ENCODE results near the gene OTOP3.
"Not testable (repeated sequence)": the region's sequence is repeated elsewhere in the genome, so short reads cannot be mapped to it uniquely, and the experiment has no call there.

Gene OTOP3

DNA sequence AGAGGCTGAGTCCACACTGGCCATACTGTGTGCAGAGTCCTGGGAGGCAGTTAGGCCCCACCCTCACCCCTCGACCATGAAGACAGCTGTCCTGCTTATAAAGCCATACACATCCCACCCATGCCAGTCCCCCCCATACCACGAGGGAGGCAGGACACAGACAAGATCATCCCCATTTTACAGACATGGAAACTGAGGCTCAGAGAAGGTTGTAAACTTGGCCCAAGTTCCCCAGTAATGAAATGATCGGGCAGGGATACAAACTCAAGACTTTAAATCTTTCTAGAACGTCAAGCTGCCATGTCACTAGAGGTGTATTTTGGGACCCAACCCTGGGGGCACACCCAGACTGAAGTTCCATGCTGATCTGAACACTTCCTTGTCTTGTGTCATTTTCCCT is 20.4 kb downstream of the OTOP3 start:
- FAIRE-seq (no peak), DNase-seq (ENCODE audit: insufficient read length) (no peak)
- TF ChIP-seq TAF1 (IDR thresholded peaks at IDR 0.05; ENCODE audit: borderline replicate concordance, low read depth, low read length) (no peak), POLR2A (IDR thresholded peaks at IDR 0.05; ENCODE audit: low read depth, low read length) (no peak), POLR2AphosphoS5 (IDR thresholded peaks at IDR 0.05; ENCODE audit: low read depth, low read length) (no peak)

DNA sequence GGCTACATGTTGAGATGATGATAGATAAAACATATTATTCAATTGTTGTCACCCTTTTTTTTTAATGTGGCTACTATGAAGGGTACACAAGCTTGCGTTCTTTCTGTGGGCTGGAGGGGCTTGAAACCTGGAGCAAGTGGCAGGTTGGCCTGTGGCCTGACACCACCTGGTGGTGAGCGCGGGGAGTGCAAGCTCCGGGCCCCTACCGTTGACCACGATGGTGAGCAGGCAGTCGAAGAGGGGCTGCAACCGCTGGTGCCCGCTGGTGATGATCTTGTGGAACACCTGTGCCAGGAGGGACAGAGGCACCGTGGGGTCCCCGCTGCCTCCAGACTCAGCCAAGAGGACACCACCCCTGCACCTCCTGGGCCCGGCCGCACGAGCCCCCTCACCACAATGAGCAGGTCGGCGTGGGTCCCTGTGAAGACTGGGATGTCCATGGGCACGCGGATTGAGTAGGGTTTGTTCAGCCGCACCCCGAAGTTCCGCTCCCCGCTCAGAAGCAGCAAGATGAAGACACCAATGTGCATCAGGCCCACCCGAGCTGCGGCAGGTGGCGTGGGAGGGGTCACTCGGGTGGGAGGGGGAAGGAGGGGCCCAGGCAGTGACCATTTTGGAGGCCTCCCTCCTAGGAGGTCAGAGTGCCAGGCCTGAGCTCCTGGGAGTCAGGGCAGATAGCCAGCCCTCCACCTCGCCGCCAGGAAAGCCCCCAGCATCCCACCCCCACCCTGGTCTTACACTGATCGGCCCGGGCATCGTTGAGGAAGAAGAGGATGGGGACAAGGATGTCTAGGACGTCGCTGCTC is 22.4 kb downstream of the OTOP3 start:
- DNase-seq (ENCODE audit: insufficient read length) (peak; percentile 85), FAIRE-seq (peak; percentile 89)

DNA sequence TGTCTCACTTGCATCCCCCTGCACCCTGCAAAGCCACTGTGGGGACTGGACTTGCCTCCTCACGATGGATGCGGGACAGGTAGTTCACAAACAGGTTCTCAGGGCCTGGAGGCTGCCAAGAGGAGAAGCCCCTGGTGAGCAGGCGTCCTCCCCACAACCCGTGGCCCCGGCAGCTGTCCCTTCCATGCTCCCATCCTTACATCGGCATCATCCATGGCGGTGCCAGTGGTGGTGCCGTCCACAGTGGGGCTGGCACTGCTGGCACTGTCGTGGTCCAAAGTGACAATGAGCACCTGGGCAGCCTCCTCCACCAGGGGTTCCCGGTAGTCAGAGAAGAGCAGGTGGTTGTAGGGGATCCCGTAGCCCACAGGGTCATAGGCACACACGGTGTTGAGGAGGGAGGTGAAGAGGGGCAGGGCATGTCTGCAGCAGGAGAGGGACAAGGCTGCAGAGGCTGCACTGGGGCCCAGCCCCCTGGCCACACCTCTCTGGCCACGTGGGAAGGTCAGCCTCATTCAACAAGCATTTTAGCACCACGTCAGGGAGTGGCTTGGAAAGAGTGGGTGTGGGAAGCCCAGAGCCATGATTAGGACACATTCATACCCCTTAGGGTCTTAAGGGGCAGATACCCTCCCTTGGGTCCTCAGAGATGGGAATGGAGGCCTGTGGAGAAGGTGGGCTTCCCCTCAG is 24.3 kb downstream of the OTOP3 start:
- TF ChIP-seq POLR2A (IDR thresholded peaks at IDR 0.05; ENCODE audit: low read depth, low read length): no peak
- TF ChIP-seq POLR2AphosphoS5 (IDR thresholded peaks at IDR 0.05; ENCODE audit: low read depth, low read length): no peak
- TF ChIP-seq TAF1 (IDR thresholded peaks at IDR 0.05; ENCODE audit: borderline replicate concordance, low read depth, low read length): no peak
- no peak for FAIRE-seq
- no peak for DNase-seq (ENCODE audit: insufficient read length)

More for the DNA sequence above, 22.4 kb downstream of the OTOP3 start:
- TF ChIP-seq TAF1 (IDR thresholded peaks at IDR 0.05; ENCODE audit: borderline replicate concordance, low read depth, low read length): no peak
- no peak for TF ChIP-seq POLR2AphosphoS5 (IDR thresholded peaks at IDR 0.05; ENCODE audit: low read depth, low read length)
- TF ChIP-seq POLR2A (IDR thresholded peaks at IDR 0.05; ENCODE audit: low read depth, low read length): no peak

DNA sequence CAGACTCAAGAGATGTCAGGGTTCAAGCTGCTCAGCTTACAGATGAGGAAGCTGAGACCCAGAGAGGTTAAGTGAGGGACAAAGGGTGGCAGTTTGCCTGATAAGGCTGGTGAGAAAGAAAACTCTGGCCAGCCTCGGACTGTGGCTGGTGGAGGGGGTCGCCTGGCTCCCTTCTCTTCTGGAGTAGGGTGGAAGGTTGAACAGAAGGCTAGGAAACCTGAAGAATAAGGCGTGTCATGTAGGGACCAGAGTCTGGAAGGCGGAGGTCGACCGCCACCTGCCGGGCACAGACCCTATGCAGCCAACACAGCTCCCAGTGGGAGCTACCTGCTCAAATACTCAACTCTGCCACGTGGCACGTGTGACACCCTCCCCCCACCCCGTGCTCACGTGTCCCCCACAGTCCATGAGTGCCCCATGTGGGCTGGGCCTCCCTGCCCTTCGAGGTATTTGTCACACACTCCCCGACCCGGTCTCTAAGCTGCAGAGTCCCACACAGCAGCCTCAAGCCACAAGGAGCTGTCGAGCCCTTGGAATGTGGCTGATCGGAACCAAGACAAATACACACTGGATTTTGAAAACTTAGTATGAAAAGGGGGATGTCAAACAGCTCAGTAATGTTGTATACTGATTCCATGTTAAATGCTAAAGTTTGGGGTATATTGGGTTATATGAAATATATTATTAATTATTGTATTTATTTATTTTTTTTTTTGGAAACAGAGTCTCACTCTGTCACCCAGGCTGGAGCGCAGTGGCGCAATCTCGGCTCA is 25.1 kb downstream of the OTOP3 start:
- no peak for TF ChIP-seq TAF1 (IDR thresholded peaks at IDR 0.05; ENCODE audit: borderline replicate concordance, low read depth, low read length)
- TF ChIP-seq POLR2AphosphoS5 (IDR thresholded peaks at IDR 0.05; ENCODE audit: low read depth, low read length): no peak
- no peak for TF ChIP-seq POLR2A (IDR thresholded peaks at IDR 0.05; ENCODE audit: low read depth, low read length)
- peak; percentile 93 for FAIRE-seq
- DNase-seq (ENCODE audit: insufficient read length): peak; percentile 69

DNA sequence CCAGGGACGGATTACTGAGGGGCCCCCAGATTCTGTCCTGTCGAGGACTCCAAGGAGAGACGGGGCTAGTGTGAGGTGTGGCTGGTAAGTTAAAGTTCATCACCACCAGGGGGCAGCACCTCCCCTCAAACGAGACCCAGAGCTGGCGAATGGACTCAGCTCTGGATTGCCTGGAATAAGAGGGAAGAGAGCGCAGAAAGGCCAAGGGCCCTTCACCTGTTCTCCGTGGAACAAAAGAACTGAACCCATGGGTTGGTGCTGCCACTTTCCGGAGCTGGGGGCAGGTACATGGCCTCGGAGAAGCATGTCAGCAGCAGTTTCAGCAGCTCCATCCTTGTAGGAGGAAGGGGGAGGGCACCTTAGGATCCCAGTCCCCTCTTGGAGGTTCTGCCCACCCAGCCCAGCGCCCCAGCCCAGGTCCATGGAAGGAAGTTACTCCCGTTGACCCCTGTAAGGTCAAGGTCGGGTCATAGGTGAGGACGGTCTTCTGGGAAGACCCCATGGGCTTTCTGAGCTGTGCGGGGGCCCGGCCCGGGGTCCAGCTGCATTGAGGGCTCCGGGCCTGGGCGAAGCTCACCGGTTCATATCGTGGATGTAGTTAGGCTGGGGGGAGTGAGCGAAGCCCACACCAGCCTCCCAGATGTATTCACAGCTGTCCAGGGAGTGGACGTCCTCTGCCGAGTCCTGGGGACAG is 26.1 kb downstream of the OTOP3 start:
- FAIRE-seq (peak; percentile 85), DNase-seq (ENCODE audit: insufficient read length) (peak; percentile 86)
- TF ChIP-seq TAF1 (IDR thresholded peaks at IDR 0.05; ENCODE audit: borderline replicate concordance, low read depth, low read length) (no peak), POLR2AphosphoS5 (IDR thresholded peaks at IDR 0.05; ENCODE audit: low read depth, low read length) (no peak), POLR2A (IDR thresholded peaks at IDR 0.05; ENCODE audit: low read depth, low read length) (no peak)

DNA sequence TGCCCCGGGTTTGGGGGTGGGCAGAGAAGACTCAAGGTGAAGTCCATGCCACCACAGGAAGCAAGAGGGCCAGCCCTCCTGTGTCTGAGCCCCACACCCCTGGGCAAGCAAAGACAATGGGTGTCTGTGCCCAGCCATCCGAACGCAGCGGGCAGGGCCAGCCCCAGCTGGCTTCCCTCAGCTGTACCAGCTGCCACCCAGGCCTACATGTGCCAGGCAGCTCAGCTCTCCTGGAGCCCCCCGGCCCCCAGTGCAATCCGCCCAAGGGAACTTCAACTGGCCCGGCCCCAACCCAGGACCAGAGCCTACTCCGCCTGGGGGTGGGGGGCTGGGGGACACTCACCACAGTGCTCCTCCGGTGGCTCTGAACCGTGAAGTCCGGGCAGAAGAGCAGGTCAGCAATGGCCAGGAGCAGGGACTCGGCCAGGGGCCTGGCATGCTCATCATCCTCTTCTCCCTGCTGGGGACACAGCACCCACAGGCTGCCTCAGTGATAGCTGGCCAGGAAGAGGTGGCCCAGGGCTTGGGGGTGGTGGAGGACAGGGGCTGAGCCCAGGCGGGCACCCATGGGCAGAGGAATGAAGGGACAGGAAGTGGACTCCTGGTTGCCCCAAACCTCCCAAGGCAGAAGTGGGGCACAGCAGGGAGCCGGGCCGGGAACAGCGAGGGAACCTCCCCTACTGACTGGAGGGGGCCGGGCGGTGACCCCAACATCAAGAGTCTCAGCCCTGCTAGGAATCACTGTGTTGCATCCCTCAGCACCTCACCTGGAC is 27.1 kb downstream of the OTOP3 start:
- no peak for TF ChIP-seq POLR2AphosphoS5 (IDR thresholded peaks at IDR 0.05; ENCODE audit: low read depth, low read length)
- TF ChIP-seq POLR2A (IDR thresholded peaks at IDR 0.05; ENCODE audit: low read depth, low read length): no peak
- TF ChIP-seq TAF1 (IDR thresholded peaks at IDR 0.05; ENCODE audit: borderline replicate concordance, low read depth, low read length): no peak
- FAIRE-seq (no peak), DNase-seq (ENCODE audit: insufficient read length) (no peak)

DNA sequence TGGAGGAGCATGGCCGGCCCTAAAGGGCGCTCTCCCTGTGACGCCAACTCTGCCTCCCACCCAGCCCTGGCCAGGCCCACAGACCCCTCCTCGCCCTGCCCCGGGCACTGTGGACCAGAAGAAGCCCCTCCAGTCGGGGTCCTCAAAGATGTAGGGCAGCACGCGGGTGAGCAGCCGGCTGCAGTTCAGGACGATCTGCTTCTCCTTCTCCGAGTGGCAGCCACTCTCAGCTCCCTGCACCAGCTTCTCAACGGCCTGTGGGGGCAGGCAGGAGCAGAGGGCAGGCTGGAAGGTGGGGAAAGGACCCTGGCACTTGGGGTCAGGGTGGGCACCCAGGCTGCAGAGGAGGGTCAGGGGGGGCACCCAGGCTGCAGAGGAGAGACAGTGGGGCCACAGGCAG is 28.0 kb downstream of the OTOP3 start:
- DNase-seq (ENCODE audit: insufficient read length): no peak
- no peak for TF ChIP-seq POLR2A (IDR thresholded peaks at IDR 0.05; ENCODE audit: low read depth, low read length)
- no peak for TF ChIP-seq TAF1 (IDR thresholded peaks at IDR 0.05; ENCODE audit: borderline replicate concordance, low read depth, low read length)
- TF ChIP-seq POLR2AphosphoS5 (IDR thresholded peaks at IDR 0.05; ENCODE audit: low read depth, low read length): no peak
- FAIRE-seq: no peak

DNA sequence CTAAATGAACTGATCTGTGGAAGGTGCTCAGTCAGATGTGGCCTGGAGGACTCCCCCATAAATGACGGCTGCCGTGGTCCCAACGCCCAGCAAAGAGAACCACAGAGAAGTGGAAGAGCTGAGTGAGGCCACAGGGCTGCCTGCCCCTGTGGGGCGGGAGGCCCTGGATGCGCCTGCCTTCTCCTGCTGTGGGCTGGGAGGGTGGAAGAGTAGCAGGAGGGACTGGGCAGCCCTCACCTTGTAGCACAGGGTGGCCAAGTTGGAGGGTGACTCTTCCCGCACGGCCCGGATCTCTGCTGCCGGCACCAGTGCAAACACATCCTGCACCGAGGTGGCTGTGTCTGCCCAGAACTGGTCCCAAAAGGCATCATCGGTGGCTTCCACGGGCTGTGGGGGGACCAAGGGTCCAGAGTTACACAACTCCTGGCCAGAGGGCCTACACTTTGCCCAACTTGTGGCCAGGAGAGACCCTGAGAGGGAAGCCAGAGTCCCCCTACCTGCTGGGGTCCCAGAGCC is 28.6 kb downstream of the OTOP3 start:
- DNase-seq (ENCODE audit: insufficient read length) (no peak), FAIRE-seq (no peak)
- TF ChIP-seq POLR2A (IDR thresholded peaks at IDR 0.05; ENCODE audit: low read depth, low read length) (no peak), POLR2AphosphoS5 (IDR thresholded peaks at IDR 0.05; ENCODE audit: low read depth, low read length) (no peak), TAF1 (IDR thresholded peaks at IDR 0.05; ENCODE audit: borderline replicate concordance, low read depth, low read length) (no peak)

DNA sequence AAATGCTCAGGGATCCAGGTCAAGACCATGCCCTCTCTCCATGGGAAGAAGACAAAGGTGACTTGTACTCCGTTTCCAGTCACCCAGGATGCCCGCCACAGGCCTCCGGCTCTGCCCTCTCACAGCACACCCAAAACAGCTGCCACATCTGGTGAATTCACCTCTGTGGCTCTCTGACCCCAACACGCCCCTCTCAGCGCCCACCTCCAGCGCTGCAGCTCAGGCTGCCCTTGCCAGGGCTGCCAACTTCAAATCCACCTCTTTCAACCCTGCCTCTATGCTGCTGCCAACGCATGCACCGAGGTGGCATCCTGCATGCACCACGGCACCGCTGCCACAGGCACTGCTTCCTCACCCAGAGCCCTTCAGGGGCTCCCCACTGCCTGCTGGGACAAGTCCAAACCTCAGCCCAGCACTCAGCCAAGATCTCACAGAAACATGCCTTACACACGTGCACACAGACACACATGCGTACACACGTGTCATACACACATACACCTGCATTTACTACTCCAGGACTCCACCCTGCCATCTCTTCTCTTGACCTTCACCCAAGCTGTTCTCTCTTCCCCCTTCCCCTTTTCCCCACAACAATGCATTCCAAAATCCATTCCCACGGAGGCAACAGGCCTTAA is 29.4 kb downstream of the OTOP3 start:
- FAIRE-seq: no peak

DNA sequence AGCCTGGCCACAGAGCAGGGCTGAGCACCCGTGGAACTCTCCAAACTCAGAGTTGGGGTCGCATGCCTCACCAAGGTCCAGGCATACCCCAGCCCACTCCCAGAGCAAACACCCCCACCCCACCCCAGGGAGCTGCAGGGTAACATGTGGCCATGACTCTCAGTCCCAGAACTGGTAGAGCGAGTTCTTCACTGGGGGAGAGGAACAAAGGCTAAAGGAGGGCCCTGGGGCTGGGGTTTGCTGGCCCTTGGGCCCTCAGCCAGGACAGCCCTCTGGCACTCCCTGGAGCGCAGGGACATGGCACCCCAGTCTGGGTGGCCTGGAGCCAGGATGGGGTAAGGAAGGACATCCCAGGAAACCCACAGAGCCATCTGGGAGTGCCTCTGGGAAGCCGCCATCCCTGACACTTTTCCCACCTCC is 32.7 kb downstream of the OTOP3 start:
- DNase-seq (ENCODE audit: insufficient read length): no peak
- no peak for FAIRE-seq
- TF ChIP-seq TAF1 (IDR thresholded peaks at IDR 0.05; ENCODE audit: borderline replicate concordance, low read depth, low read length): no peak
- TF ChIP-seq POLR2A (IDR thresholded peaks at IDR 0.05; ENCODE audit: low read depth, low read length): no peak

More for the DNA sequence above, 29.4 kb downstream of the OTOP3 start:
- TF ChIP-seq TAF1 (IDR thresholded peaks at IDR 0.05; ENCODE audit: borderline replicate concordance, low read depth, low read length) (no peak), POLR2AphosphoS5 (IDR thresholded peaks at IDR 0.05; ENCODE audit: low read depth, low read length) (no peak), POLR2A (IDR thresholded peaks at IDR 0.05; ENCODE audit: low read depth, low read length) (no peak)
- DNase-seq (ENCODE audit: insufficient read length): no peak

DNA sequence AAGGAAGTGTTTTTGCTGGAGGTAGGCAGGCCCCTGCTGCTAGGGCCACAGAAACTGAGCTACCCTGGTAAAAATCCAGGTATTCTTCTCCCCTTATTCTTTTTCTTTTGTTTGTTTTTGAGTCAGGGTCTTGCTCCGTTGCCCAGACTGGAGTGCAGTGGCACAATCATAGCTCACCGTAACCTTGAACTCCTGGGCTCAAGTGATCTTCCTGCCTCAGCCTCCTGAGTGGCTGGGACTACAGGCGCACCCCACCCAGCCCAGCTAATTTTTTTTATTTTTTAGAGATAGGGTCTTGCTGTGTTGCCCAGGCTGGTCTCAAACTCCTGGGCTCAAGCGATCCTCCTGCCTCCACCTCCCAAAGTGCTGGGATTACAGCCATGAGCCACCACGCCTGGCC is 33.8 kb downstream of the OTOP3 start:
- not testable (repeated sequence) for FAIRE-seq; DNase-seq (ENCODE audit: insufficient read length)
